NCI-H774 (cell line): ENCODE measurements around the gene PLAU.
"Not testable (repeated sequence)": the region's sequence is repeated elsewhere in the genome, so short reads cannot be mapped to it uniquely, and the experiment has no call there.

Experiments
- DNase-seq: peaks from one replicate; lab custom pipeline; 2025; lab: John Stamatoyannopoulos, UW

PLAU gene

GRCh38 chr10:73922007-73922863 lies 11.3 kb downstream of the PLAU start:
- no peak for DNase-seq

GRCh38 chr10:73922864-73923133 lies 11.9 kb downstream of the PLAU start:
- DNase-seq, result no peak

GRCh38 chr10:73923935-73924598 lies 13.1 kb downstream of the PLAU start:
- DNase-seq, result no peak

- DNase-seq, result no peak
Measured at GRCh38 chr10:73924935-73925334, 14.0 kb downstream of the PLAU start.

- DNase-seq, result no peak
Measured at GRCh38 chr10:73925539-73925938, 14.6 kb downstream of the PLAU start.

GRCh38 chr10:73926152-73926764 lies 15.3 kb downstream of the PLAU start:
- no peak for DNase-seq

GRCh38 chr10:73930630-73931327 lies 19.8 kb downstream of the PLAU start:
- not testable (repeated sequence) for DNase-seq

- peak; percentile 30 for DNase-seq
Measured at GRCh38 chr10:73931767-73932619, 21.1 kb downstream of the PLAU start.

GRCh38 chr10:73932620-73933112 lies 21.7 kb downstream of the PLAU start:
- no peak for DNase-seq

- no peak for DNase-seq
Measured at GRCh38 chr10:73934074-73934473, 23.1 kb downstream of the PLAU start.

GRCh38 chr10:73935895-73936294 lies 25.0 kb downstream of the PLAU start:
- no peak for DNase-seq

GRCh38 chr10:73937333-73938043 lies 26.6 kb downstream of the PLAU start:
- DNase-seq, result no peak

- peak; percentile 2 for DNase-seq
Measured at GRCh38 chr10:73940634-73941221, 29.8 kb downstream of the PLAU start.

- no peak for DNase-seq
Measured at GRCh38 chr10:73941300-73941699, 30.4 kb downstream of the PLAU start.

GRCh38 chr10:73944356-73945100 lies 33.6 kb downstream of the PLAU start:
- DNase-seq, result no peak

- DNase-seq, result no peak
Measured at GRCh38 chr10:73946253-73947145, 35.6 kb downstream of the PLAU start.

GRCh38 chr10:73948947-73949633 lies 38.2 kb downstream of the PLAU start:
- no peak for DNase-seq
